ENCODE measurements around the gene HDLBP.

DNA sequence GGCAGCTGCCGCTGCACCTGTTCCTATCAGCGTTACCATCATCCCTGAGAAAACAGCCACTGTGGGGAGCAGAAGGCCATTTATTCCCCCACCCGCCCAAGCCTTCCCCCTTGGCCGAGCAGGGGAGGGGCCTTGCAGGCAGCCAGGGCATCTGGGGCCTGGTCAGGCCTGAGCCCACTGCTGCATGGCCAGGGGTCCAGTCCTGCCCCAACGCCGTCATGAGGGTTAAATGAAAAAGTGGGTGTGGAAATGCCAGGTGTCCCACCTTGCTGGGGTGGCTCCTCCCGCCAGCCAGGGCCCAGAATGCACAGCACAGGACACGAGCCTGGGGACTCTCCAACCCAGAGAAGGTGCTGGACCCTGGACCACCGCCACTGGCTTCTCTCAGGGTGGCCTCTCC is 112.8 kb downstream of the HDLBP start:
- TF ChIP-seq, protein P1, sequence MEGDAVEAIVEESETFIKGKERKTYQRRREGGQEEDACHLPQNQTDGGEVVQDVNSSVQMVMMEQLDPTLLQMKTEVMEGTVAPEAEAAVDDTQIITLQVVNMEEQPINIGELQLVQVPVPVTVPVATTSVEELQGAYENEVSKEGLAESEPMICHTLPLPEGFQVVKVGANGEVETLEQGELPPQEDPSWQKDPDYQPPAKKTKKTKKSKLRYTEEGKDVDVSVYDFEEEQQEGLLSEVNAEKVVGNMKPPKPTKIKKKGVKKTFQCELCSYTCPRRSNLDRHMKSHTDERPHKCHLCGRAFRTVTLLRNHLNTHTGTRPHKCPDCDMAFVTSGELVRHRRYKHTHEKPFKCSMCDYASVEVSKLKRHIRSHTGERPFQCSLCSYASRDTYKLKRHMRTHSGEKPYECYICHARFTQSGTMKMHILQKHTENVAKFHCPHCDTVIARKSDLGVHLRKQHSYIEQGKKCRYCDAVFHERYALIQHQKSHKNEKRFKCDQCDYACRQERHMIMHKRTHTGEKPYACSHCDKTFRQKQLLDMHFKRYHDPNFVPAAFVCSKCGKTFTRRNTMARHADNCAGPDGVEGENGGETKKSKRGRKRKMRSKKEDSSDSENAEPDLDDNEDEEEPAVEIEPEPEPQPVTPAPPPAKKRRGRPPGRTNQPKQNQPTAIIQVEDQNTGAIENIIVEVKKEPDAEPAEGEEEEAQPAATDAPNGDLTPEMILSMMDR (IDR thresholded peaks at IDR 0.05 in 4 of 5, conservative IDR thresholded peaks at IDR 0.05 in 1 of 5): no peak
- no peak for TF ChIP-seq POLR2A (IDR thresholded peaks at IDR 0.05)

Measured in gastrocnemius medialis (tissue), 4 donors.